Measurements from ENCODE around the gene FEZ2.
"Not testable (repeated sequence)": the region's sequence is repeated elsewhere in the genome, so short reads cannot be mapped to it uniquely, and the experiment has no call there.

FEZ2 gene, protein sequence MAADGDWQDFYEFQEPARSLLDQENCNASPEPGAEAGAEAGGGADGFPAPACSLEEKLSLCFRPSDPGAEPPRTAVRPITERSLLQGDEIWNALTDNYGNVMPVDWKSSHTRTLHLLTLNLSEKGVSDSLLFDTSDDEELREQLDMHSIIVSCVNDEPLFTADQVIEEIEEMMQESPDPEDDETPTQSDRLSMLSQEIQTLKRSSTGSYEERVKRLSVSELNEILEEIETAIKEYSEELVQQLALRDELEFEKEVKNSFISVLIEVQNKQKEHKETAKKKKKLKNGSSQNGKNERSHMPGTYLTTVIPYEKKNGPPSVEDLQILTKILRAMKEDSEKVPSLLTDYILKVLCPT

GRCh38 chr2:36597532-36598377 lies at the start of gene FEZ2:
Gene FEZ2, minus strand, starts transcription at chr2:36598168. Its CDS starts 26 bp downstream, at chr2:36598142.
- peak; percentile 95 for DNase-seq

- DNase-seq: no peak
Measured at GRCh38 chr2:36634981-36635597, 37.1 kb upstream of the FEZ2 start.

DNA sequence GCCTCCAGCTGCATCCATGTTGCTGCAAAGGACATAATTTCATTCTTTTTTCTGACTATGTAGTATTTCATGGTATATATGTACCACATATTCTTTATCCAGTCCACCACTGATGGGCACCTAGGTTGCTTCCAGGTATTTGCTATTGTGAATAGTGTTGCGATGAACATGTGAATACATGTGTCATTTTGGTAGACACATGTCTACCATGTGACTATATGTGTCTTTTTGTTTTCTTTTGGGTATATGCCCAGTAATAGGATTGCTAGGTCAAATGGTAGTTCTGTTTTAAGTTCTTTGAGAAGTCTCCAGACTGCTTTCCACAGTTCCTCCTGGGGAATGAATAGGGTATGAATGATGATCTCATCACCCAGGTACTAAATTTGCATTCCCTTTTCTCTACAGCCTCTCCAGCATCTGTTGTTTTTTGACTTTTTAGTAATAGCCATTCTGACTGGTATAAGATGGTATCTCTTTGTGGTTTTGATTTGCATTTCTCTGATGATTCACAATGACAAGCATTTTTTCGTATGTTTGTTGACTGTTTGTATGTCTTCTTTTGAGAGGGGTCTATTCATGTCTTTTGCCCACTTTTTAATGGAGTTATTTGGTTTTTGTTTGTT lies 35.6 kb upstream of the FEZ2 start:
- DNase-seq: no peak

GRCh38 chr2:36626756-36627155 lies 28.8 kb upstream of the FEZ2 start:
- no peak for DNase-seq

DNA sequence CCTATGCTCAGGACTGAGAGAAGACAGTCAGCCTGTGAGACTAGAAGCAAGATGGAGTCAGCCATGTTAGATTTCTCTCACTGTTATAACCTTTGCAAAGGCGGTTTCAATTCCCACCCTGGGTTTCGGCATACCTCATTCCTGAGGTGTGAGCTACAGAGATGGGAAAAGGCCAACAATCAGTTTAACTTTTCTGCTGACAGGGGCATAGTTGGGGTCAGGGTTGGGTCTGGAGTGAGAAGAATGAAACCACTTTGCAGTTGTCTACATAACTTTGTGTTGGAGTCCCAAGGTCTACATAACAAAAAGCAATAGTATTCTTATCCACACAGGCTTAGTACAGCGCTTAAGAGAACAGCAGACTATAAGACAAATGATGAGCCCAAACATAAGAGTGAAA lies 28.1 kb upstream of the FEZ2 start:
- no peak for DNase-seq

GRCh38 chr2:36625304-36625703 lies 27.3 kb upstream of the FEZ2 start:
- DNase-seq: no peak

- DNase-seq: no peak
Measured at GRCh38 chr2:36620321-36620720, 22.4 kb upstream of the FEZ2 start.

DNA sequence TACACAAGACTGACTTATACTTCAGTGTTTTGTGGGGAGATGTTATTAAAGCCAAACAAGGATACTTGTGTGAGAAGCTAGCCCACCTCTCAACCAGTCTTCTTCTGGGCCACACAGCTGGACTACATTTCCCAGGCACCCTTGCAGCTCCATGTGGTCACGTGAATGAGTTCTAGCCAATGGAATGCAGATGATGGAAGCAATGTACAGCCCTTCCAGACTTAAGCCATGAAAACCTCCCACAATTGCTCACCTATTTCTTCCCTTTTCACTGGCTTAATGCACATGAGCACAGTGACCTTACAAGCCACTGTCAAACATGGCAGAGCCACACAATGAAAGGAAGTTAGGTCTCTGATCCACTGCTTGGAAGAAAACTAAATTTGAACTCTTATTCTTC lies 20.4 kb upstream of the FEZ2 start:
- peak; percentile 64 for DNase-seq

GRCh38 chr2:36616947-36617346 lies 19.0 kb upstream of the FEZ2 start:
- no peak for DNase-seq

GRCh38 chr2:36615222-36615621 lies 17.3 kb upstream of the FEZ2 start:
- no peak for DNase-seq

GRCh38 chr2:36613801-36614200 lies 15.8 kb upstream of the FEZ2 start:
- DNase-seq: no peak

GRCh38 chr2:36611316-36611990 lies 13.5 kb upstream of the FEZ2 start:
- DNase-seq: no peak

DNA sequence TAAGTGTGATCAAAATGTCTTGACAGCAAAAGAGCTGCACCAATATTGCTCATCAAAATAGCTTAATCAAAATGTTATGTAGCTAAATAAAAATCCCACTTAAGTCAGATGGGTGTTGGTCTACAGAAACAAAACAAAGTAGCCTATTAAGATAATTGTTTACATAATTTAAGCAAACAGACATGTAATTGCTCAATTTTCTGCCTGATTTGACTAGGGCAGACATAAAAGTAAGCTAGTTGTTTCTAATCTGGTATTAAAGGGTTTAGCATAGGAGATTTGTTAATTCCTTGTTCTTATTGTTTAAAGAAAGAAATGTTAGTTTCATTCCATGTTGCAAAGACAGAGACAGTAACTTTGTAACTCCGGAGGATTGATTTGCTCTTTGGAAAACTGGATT lies 11.5 kb upstream of the FEZ2 start:
- no peak for DNase-seq

DNA sequence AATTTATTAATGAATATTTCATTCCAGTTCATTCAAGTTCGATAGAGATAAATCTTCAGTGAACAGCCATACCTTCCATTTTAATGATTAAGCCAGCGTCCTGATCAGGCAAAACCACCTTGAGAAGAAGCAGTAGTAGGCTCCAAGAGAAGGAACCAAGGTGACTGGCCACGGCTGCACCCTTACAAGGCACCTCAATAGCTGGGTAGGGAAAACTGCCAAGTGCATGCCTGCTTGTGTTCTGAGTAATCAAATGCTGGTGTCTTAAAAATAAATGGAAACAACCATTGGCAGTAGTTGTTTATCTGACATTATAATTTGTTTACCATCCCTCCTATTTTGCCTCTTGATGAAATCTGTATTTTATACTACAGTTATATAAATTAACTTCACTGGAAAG lies 10.0 kb upstream of the FEZ2 start:
- DNase-seq: no peak

- no peak for DNase-seq
Measured at GRCh38 chr2:36606925-36607324, 9.0 kb upstream of the FEZ2 start.

- no peak for DNase-seq
Measured at GRCh38 chr2:36605273-36605672, 7.3 kb upstream of the FEZ2 start.

GRCh38 chr2:36603629-36604028 lies 5.7 kb upstream of the FEZ2 start:
- not testable (repeated sequence) for DNase-seq

- no peak for DNase-seq
Measured at GRCh38 chr2:36597003-36597531, 901 bp downstream of the FEZ2 start.

GRCh38 chr2:36596397-36596796 lies 1.6 kb downstream of the FEZ2 start:
- DNase-seq: no peak

DNA sequence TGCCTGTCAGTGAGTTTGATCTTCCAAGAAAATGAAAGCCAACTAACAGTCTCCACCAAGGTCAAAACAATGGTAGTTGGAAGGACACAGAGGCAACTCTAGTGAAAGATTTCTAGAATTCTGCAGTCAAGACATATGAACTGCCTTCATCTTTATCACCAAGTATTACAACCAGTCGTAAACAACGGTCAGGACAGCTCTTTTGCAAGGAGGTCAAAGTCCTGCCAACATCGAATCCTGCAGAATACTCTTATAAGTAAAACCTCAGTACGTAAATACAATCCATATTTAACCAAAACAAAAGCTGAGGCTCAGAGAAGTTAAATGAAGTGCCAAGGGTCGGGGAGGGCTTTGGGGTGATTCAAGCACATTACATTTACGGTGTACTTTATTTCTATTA lies 3.1 kb downstream of the FEZ2 start:
- DNase-seq: no peak

- no peak for DNase-seq
Measured at GRCh38 chr2:36589230-36589630, 8.7 kb downstream of the FEZ2 start.

DNA sequence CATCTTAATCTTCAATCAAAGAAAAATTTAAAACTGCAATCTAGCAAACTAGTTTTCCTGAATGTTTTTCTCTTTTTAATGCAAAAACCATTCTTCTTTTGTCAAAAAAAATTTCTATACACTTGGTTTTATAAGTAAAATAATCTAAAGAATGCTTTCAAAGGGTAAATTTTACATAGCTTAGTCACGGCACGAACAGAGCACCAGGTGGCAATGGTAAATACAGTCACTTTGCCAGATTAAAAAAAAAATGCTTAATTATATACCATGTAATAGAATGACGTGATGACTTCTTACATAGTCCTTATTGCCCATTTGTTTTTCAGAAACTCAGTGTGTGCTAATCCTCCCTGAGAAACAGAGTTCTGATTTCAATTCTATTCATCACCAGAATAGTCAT lies 10.4 kb downstream of the FEZ2 start:
- DNase-seq: no peak

GRCh38 chr2:36587101-36587500 lies 10.9 kb downstream of the FEZ2 start:
- no peak for DNase-seq

All from hematopoietic multipotent progenitor cell treated with erythropoietin and hydrocortisone succinate and interleukin-3 and kit ligand, for 4 days (in vitro differentiated cells).